ENCODE data around the gene WDR44.
"Not testable (repeated sequence)": the region's sequence is repeated elsewhere in the genome, so short reads cannot be mapped to it uniquely, and the experiment has no call there.

The WDR44 gene

DNA sequence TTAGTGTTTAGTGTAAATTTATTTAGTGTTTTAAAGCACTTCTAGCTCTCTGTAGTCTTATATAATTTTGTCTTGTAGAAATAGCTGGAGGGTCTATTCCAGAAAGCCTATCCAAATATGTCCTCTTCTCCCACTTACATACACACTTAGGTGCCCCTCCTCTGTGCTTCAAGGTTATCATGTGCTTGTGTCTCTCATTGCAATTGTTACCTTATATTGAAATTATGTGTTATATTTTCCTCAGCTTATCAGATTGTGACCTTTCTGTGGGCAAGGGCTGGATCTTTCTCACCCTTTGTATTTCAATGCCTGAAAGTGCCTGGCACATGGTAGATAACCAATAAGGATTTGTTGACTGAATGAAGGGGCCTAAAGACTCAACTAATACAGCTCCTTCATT lies 18.4 kb downstream of the WDR44 start:
- DNase-seq, result no peak

DNA sequence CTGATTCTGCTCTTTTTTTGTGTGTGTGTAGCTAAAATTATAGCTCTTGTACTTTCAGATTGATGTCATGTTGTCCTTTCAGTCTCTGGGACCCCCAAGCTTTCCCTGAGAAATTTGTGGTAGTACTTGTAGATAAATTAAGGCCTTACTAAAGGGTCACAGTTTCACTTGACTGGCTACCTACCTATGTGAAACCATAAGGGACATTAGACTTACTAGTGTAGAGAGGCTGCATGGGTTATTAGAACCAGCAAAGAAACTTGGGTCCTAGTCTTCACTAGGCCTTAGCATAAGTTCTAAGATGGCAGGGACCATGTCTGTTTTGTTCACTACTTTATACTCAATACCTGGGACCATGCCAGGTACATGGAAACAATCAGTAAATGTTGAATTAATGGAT lies 21.4 kb downstream of the WDR44 start:
- no peak for DNase-seq

- DNase-seq, result no peak
Observed at GRCh38 chrX:118368398-118368797, 22.5 kb downstream of the WDR44 start.

GRCh38 chrX:118370921-118371624 lies 25.2 kb downstream of the WDR44 start:
- DNase-seq, result no peak

DNA sequence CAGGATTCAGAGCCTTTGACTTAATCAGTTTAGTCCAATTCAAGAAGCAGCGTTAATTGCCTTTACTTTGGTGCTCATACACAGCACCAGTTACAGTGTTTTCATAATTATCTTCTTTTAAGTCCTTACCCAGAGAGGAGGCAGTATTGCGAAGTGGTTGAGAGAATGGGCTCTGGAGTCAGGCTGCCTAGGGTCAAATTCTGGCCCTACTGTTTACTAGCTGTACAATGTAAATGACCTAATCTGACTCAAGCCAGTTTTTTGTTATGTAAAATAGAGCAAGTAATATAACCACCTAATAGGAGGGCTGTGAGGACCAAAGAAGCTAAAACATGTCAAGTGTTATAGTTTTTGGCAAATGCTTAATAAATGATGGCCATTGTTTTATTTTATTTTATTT lies 27.6 kb downstream of the WDR44 start:
- no peak for DNase-seq

DNA sequence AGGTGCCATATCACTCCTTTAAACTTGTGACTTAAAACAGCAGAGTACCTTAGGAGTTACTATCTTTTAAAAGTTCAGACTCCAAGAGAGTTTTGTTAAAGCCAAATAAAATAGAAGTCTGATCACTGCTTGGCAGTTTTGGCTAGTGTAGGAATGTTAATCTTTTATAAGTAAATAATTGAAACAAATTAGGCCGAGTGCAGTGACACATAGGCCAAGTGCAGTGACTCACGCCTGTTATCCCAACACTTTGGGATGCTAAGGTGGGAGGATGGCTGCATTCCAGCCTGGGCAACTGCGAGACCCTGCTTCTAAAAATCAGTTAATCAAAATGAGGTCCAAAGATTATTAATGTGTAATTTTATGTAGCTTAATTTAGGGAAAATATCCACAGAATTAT lies 37.2 kb downstream of the WDR44 start:
- no peak for DNase-seq

GRCh38 chrX:118392716-118393115 lies 46.8 kb downstream of the WDR44 start:
- DNase-seq, result no peak

GRCh38 chrX:118396113-118396512 lies 50.2 kb downstream of the WDR44 start:
- DNase-seq, result no peak

GRCh38 chrX:118418811-118419251 lies 72.9 kb downstream of the WDR44 start:
- no peak for DNase-seq

- no peak for DNase-seq
Observed at GRCh38 chrX:118420462-118420861, 74.6 kb downstream of the WDR44 start.

- no peak for DNase-seq
Observed at GRCh38 chrX:118423558-118423957, 77.7 kb downstream of the WDR44 start.

DNA sequence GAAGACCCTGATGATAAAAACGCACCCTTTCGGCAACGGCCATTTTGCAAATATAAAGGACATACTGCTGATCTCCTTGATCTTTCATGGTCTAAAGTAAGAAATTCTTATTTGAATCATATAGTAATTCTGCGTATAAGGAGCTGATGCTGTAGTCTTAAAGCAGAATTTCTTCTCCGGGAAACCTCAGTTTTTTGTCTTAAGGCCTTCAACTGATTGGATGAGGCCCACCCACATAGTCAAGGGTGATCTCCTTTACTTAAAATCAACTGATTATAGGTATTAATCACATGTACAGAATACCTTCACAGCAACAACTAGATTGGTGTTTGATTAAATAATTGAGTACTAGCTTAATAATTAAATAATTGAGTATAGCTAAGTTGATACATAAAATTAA lies 86.9 kb downstream of the WDR44 start:
- DNase-seq, result no peak

- DNase-seq, result no peak
Observed at GRCh38 chrX:118437283-118437682, 91.4 kb downstream of the WDR44 start.

- DNase-seq, result no peak
Observed at GRCh38 chrX:118448273-118448783, 102.4 kb downstream of the WDR44 start.

DNA sequence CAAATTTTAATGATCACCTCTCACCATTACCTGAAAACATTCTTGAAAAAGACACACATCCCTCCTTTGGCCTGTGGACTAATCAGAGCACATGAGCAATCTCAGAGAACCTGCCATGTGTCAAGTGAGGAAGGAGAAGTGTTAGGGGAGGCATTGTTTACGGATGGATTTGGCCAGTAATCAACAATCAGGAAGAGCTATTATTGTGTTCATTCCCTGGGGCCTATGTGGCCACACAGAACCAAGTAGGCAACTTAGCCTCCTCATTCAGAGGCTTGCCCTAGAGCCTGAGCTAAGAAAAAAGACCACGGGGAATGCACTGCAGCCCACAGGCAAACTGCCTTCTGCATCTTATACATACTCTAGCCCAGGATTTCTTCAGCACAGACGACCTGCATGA lies 109.1 kb downstream of the WDR44 start:
- no peak for DNase-seq

DNA sequence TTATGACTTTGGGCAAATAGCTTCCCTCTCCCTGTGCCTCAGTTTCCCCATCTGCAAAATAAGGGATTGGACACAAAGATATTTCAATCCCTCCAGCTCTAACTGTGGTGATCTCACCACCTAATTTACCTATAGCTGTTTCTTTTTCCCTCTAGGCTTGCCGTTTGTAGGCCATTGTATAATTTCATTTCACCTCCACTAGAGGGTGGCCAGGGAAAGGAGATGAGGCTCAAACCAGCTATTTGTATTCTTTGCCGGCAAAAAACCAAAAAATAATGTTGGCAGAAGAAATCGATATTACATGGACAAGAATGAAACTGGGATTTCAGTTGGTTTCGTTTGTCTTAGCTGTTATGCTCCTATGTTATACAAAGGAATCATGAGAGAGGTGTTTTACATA lies 113.6 kb downstream of the WDR44 start:
- DNase-seq, result peak; percentile 66

DNA sequence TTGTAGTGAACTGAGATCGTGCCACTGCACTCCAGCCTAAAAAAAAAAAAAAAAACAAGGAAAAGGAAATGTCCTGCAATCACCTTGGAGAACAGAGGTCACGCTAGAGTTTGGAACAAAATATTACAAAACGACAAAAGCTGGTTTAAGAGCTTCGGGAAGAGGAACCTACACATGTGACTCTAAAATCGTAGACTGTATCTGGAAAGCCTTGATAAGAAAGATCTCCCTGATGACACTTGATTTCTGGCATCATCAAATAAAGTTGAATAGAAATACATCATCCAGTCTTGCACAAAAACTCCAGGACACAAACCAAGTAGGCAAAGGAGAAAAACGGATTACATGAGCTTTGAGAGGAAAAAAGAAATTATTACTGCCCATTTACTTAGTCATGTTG lies 118.6 kb downstream of the WDR44 start:
- no peak for DNase-seq

GRCh38 chrX:118468122-118468521 lies 122.2 kb downstream of the WDR44 start:
- DNase-seq, result no peak

GRCh38 chrX:118470721-118471347 lies 124.9 kb downstream of the WDR44 start:
- DNase-seq, result not testable (repeated sequence)

GRCh38 chrX:118474586-118474985 lies 128.7 kb downstream of the WDR44 start:
- no peak for DNase-seq

GRCh38 chrX:118475903-118476302 lies 130.0 kb downstream of the WDR44 start:
- no peak for DNase-seq

- no peak for DNase-seq
Observed at GRCh38 chrX:118480172-118480571, 134.3 kb downstream of the WDR44 start.

DNA sequence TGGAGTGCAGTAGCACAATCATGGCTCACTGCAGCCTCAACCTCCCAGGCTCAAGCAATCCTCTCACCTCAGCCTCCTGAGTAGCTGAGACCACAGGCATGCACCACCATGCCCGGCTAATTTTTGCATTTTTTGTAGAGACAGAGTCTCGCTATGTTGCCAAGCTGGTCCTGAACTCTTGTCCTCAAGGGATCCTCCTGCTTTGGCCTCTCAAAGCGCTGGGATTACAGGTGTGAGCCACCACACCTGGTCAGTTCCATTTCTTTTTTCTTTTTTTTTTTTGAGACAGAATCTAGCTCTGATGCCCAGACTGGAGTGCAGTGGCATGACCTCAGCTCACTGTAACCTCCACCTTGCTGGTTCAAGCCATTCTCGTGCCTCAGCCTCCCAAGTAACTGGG lies 136.5 kb downstream of the WDR44 start:
- DNase-seq, result not testable (repeated sequence)

GRCh38 chrX:118484216-118484903 lies 138.5 kb downstream of the WDR44 start:
- no peak for DNase-seq

Measured in NCI-H2227 treated with DMSO at 0.1 percent for 48 hours (cell line).